Measurements from ENCODE around the gene GALNT2. TPM values are rescaled to one million over a fixed set of nuclear protein-coding genes. Genes with fewer than 3 reads are reported as not detected.

Gene GALNT2
- total and polyA plus RNA-seq, 2 experiments from 2014 or later: 17.8 to 48.3 TPM

- no peak for TF ChIP-seq ZNF462 (CRISPR knock-in tag; IDR thresholded peaks at IDR 0.05)
Observed at GRCh38 chr1:230308821-230309220, 241.8 kb downstream of the GALNT2 start (continued).

DNA sequence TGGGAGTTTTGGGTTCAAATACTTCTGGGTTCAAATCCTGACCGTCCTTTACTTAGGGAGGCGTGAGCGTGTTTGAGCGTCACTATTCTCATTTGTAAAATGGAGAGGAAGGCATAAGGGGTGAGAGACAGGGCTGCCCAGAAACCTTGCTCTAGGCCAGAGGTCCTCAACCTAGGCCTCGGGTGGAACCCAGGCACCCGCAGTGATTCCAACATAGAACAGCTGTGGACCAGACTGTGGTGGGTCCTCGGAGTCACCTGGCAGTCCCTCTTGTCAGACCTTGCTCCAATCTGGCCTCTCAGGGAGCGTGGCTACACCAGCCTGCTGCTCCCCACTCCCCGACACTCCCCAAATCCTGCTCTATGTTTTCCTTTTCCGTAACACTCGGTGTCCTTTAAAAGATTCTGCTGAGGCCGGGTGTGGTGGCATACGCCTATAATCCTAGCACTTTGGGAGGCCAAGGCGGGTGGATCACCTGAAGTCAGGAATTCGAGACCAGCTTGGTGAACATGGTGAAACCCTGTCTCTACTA, 242.7 kb downstream of the GALNT2 start:
- Histone ChIP-seq H2AFZ (peak overlapping the region; percentile 60), H3K79me2 (replicated peaks; ENCODE audit: insufficient read depth) (no peaks in the 10 kb centered on the region), H4K20me1 (replicated peaks; ENCODE audit: insufficient read depth) (no peaks in the 10 kb centered on the region), H3K9me2 (ENCODE audit: insufficient read depth) (no peaks in the 10 kb centered on the region), H3K4me1 (ENCODE audit: insufficient read depth) (no peaks in the 10 kb centered on the region), H3K4me3 (no peak overlapping the region), H3K4me2 (no peak overlapping the region), H3K36me3 (ENCODE audit: insufficient read depth) (no peaks in the 10 kb centered on the region), H3K27me3 (ENCODE audit: insufficient read depth) (no peaks in the 10 kb centered on the region), H3F3A (replicated peaks; ENCODE audit: low read depth) (no peaks in the 10 kb centered on the region), H3K27ac (ENCODE audit: low read depth) (no peak overlapping the region)
- DNase-seq (ENCODE audit: low spot score): no peak
- peaks cover 10% of the 10 kb centered on the region; the same call in 2 of the 3 replicates for H3K4me1 Mint-ChIP-seq
- H3K27me3 Mint-ChIP-seq (ENCODE audit: insufficient read depth, low read depth, poor library complexity): peaks cover 8% of the 10 kb centered on the region
- no peaks in the 10 kb centered on the region for H3K36me3 Mint-ChIP-seq (ENCODE audit: low read depth)
- no peaks in the 10 kb centered on the region; the same call in 2 of the 3 replicates for H3K9me3 Mint-ChIP-seq
- TF ChIP-seq EZH2phosphoT487 (IDR thresholded peaks at IDR 0.05; ENCODE audit: unreplicated experiment): no peak
- TF ChIP-seq ZNF462 (CRISPR knock-in tag; IDR thresholded peaks at IDR 0.05): no peak
- TF ChIP-seq ZNF114 (CRISPR knock-in tag; IDR thresholded peaks at IDR 0.05): no peak
- ATAC-seq: no peak
- no peak overlapping the region for H3K4me3 Mint-ChIP-seq
- H3K27ac Mint-ChIP-seq: no peak overlapping the region

All from GM23338 (cell line).